DND-41 (cell line): ENCODE results near the gene TAT.
"Not testable (repeated sequence)": the region's sequence is repeated elsewhere in the genome, so short reads cannot be mapped to it uniquely, and the experiment has no call there.

Source experiments
- ATAC-seq: fragments of 200-7000 bp; cut with Tn5 transposase; 3 replicates; pipeline ENCODE4 v1.9.1; 2021; ENCODE audit warnings: low read depth; ENCODE audit not compliant: insufficient read depth
- DNase-seq: peaks from one replicate; pipeline ENCODE4 v3.0.0-alpha.2; 2020
- H2AFZ ChIP-seq: 2 replicates; pipeline ENCODE4 v1.6.0; 2012; ENCODE audit warnings: low read depth, low read length
- H3K27ac ChIP-seq: 2 replicates; pipeline ENCODE4 v1.5.1; 2012; ENCODE audit warnings: low read length, inconsistent platforms
- H3K27me3 ChIP-seq: fragments of 200-600 bp; sonication (generic); 2 replicates; pipeline ENCODE4 v1.6.0; 2012; ENCODE audit warnings: low read length, mild to moderate bottlenecking, inconsistent platforms; ENCODE audit not compliant: insufficient read depth, poor library complexity
- H3K36me3 ChIP-seq: 2 replicates; pipeline ENCODE4 v1.5.1; 2012; ENCODE audit warnings: low read length, inconsistent platforms; ENCODE audit not compliant: insufficient read depth
- H3K4me1 ChIP-seq: 2 replicates; pipeline ENCODE4 v1.5.1; 2012; ENCODE audit warnings: mild to moderate bottlenecking, low read length; ENCODE audit not compliant: insufficient read depth
- H3K4me2 ChIP-seq: 2 replicates; pipeline ENCODE4 v1.6.0; 2012; ENCODE audit warnings: mild to moderate bottlenecking, moderate library complexity, low read length, inconsistent platforms; ENCODE audit not compliant: insufficient read depth
- H3K4me3 ChIP-seq, 2 experiments: fragments of 200-600 bp in 1 of 2; shearing (Covaris generic) in 1 of 2; 2 replicates each; pipeline ENCODE4 v1.5.1; 2012 to 2016; ENCODE audit warnings: inconsistent platforms in 2 of 2, low read length in 2 of 2, mild to moderate bottlenecking in 2 of 2, low read depth in 1 of 2, moderate library complexity in 1 of 2
- H3K79me2 ChIP-seq: 2 replicates; pipeline ENCODE4 v1.6.0; 2012; ENCODE audit warnings: low read length, inconsistent platforms; ENCODE audit not compliant: insufficient read depth
- H3K9ac ChIP-seq: 2 replicates; pipeline ENCODE4 v1.6.0; 2012; ENCODE audit warnings: low read depth, mild to moderate bottlenecking, inconsistent platforms, low read length, moderate library complexity
- H3K9me3 ChIP-seq: 2 replicates; pipeline ENCODE4 v1.5.1; 2012; ENCODE audit warnings: low read length, moderate library complexity, mild to moderate bottlenecking, inconsistent platforms; ENCODE audit not compliant: insufficient read depth, severe bottlenecking
- H4K20me1 ChIP-seq: 2 replicates; pipeline ENCODE4 v1.6.0; 2012; ENCODE audit warnings: low read length; ENCODE audit not compliant: insufficient read depth
- EZH2 ChIP-seq: IDR thresholded peaks from 3 replicates; pipeline ENCODE4 v1.6.1; 2012; ENCODE audit warnings: borderline replicate concordance, low read depth, mild to moderate bottlenecking, moderate library complexity, low read length, inconsistent platforms; ENCODE audit not compliant: severe bottlenecking
- TF ChIP-seq, protein P1 (sequence below): IDR thresholded peaks from 2 replicates; pipeline ENCODE4 v1.5.1; 2012; ENCODE audit warnings: borderline replicate concordance, low read length, moderate library complexity, mild to moderate bottlenecking; ENCODE audit not compliant: poor library complexity, severe bottlenecking; ENCODE audit errors: extremely low read depth

Gene TAT

DNA sequence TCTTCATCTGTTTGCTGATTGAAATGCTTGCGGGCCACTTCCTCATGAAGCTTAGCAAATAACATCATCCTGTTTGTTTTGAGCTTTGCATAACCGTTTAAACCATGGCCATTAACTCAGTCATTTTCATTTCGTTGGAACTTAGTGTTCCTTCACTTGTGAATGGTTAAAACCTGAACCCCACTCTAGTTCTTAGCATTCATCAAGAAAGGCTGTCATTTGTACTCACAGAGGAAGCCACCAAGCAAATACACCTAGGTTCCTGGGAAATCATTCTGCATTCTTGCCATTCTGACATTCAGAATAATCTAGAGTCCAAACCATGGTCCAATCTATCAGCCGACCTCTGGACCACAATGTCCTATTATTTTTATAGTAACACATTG lies 8.4 kb upstream of the TAT start:
- Histone ChIP-seq H4K20me1 (no peaks in the 10 kb centered on the region), H3K9me3 (no peaks in the 10 kb centered on the region), H3K4me2 (no peak overlapping the region), H3K79me2 (no peaks in the 10 kb centered on the region), H3K4me1 (no peaks in the 10 kb centered on the region), H3K27me3 (peaks cover 5% of the 10 kb centered on the region), H3K36me3 (no peaks in the 10 kb centered on the region), H2AFZ (no peak overlapping the region), H3K9ac (no peak overlapping the region), H3K27ac (no peak overlapping the region), H3K4me3 (no peak overlapping the region)
- no peak for DNase-seq
- no peak for ATAC-seq
- no peak for TF ChIP-seq EZH2
- TF ChIP-seq, protein P1, sequence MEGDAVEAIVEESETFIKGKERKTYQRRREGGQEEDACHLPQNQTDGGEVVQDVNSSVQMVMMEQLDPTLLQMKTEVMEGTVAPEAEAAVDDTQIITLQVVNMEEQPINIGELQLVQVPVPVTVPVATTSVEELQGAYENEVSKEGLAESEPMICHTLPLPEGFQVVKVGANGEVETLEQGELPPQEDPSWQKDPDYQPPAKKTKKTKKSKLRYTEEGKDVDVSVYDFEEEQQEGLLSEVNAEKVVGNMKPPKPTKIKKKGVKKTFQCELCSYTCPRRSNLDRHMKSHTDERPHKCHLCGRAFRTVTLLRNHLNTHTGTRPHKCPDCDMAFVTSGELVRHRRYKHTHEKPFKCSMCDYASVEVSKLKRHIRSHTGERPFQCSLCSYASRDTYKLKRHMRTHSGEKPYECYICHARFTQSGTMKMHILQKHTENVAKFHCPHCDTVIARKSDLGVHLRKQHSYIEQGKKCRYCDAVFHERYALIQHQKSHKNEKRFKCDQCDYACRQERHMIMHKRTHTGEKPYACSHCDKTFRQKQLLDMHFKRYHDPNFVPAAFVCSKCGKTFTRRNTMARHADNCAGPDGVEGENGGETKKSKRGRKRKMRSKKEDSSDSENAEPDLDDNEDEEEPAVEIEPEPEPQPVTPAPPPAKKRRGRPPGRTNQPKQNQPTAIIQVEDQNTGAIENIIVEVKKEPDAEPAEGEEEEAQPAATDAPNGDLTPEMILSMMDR = no peak

DNA sequence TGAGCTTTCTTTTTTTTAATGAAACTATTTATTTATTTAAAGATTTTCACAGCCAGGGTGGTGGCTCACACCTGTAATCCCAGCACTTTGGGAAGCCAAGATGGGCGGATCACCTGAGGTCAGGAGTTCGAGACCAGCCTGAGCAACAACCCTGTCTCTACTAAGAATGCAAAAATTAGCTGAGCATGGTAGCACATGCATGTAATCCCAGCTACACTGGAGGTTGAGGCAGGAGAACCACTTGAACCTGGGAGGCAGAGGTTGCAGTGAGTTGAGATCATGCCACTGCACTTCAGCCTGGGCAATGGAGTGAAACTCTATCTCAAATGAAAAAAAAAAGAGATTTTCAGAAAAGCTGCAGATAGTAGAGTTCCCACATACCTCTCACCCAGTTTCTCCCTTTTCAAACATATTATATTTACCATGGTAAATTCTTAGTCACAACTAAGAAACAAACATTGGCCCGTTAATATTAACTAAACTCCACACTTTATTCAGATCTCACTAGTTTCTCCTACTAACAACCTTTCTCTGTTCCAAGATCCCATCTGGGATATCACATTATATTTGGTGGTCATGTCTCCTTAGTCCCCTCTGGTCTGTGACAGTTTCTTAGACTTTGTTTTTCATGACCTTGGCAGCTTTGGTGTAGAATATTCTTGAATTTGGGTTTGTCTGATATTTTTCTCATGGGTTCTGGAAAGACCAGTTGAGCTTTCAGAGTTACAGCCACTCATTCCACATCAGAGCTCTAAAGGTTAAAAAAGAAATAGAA lies 7.8 kb upstream of the TAT start:
- no peaks in the 10 kb centered on the region for H4K20me1 ChIP-seq
- H3K9me3 ChIP-seq = no peaks in the 10 kb centered on the region
- no peak for ATAC-seq
- no peak for DNase-seq
- H3K4me1 ChIP-seq = no peaks in the 10 kb centered on the region
- H3K4me2 ChIP-seq = no peak overlapping the region
- no peak overlapping the region for H3K4me3 ChIP-seq
- no peaks in the 10 kb centered on the region for H3K36me3 ChIP-seq
- TF ChIP-seq, protein P1 = no peak
- no peak for TF ChIP-seq EZH2
- no peaks in the 10 kb centered on the region for H3K79me2 ChIP-seq
- no peak overlapping the region for H2AFZ ChIP-seq
- H3K27me3 ChIP-seq = peaks cover 9% of the 10 kb centered on the region
- H3K27ac ChIP-seq = no peak overlapping the region
- H3K9ac ChIP-seq = no peak overlapping the region

DNA sequence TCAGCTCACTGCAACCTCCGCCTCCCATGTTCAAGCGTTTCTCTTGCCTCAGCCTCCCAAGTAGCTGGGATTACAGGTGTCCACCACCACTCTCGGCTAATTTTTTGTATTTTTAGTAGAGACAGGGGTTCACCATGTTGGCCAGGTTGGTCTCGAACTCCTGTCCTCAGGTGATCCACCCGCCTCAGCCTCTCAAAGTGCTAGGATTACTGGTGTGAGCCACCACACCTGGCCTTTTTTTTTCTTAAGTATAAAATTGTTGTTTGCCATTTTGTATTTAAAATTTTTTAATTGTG lies 5.6 kb upstream of the TAT start:
- H3K4me3 ChIP-seq, H2AFZ ChIP-seq: not testable (repeated sequence)

DNA sequence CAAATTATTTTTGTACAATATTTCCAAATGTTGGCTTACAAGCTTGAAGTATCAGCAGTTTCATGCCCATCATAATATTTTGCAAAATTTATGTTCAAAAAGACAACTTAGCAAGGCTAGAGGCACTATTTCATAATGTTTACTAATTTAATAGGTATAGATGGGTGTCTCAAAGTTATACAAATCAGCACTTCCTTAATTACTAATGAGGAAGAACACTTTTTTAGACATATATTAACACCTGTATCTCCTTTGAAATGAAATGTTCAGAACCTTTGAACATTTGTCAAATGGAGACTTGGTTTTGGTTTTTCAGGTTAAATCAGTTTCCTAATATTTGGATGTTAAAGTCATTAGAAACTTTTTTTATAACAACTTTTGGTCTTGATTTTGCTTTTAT lies 2.2 kb downstream of the TAT start:
- Histone ChIP-seq H3K4me2 (no peak overlapping the region), H4K20me1 (no peaks in the 10 kb centered on the region), H3K9me3 (no peaks in the 10 kb centered on the region), H3K27ac (no peak overlapping the region), H3K79me2 (no peaks in the 10 kb centered on the region), H3K4me1 (no peaks in the 10 kb centered on the region), H2AFZ (no peak overlapping the region), H3K9ac (no peak overlapping the region), H3K27me3 (peaks cover 20% of the 10 kb centered on the region), H3K4me3 (no peak overlapping the region), H3K36me3 (no peaks in the 10 kb centered on the region)
- no peak for TF ChIP-seq EZH2
- TF ChIP-seq, protein P1 = no peak
- DNase-seq (no peak), ATAC-seq (no peak)

More for the DNA sequence above, 5.6 kb upstream of the TAT start:
- H3K9ac ChIP-seq, DNase-seq, H3K4me1 ChIP-seq, H4K20me1 ChIP-seq, H3K27me3 ChIP-seq, H3K4me2 ChIP-seq, H3K36me3 ChIP-seq, H3K9me3 ChIP-seq, ATAC-seq, H3K79me2 ChIP-seq, H3K27ac ChIP-seq: not testable (repeated sequence)
